LNCAP (cell line): Measurements from ENCODE around the gene KIFC1.

Source experiments
- CTCF ChIP-seq: fragments of 450-650 bp; IDR thresholded peaks from 2 replicates; pipeline ENCODE4 v1.5.1; 2017; ENCODE audit warnings: mild to moderate bottlenecking

Gene KIFC1, protein sequence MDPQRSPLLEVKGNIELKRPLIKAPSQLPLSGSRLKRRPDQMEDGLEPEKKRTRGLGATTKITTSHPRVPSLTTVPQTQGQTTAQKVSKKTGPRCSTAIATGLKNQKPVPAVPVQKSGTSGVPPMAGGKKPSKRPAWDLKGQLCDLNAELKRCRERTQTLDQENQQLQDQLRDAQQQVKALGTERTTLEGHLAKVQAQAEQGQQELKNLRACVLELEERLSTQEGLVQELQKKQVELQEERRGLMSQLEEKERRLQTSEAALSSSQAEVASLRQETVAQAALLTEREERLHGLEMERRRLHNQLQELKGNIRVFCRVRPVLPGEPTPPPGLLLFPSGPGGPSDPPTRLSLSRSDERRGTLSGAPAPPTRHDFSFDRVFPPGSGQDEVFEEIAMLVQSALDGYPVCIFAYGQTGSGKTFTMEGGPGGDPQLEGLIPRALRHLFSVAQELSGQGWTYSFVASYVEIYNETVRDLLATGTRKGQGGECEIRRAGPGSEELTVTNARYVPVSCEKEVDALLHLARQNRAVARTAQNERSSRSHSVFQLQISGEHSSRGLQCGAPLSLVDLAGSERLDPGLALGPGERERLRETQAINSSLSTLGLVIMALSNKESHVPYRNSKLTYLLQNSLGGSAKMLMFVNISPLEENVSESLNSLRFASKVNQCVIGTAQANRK

GRCh38 chr6:33391278-33391921, at the start of gene KIFC1:
Gene KIFC1 (plus strand): TSS chr6:33391823. CDS start chr6:33391986, 163 bp downstream.
- peak; percentile 90 for TF ChIP-seq CTCF

- no peak for TF ChIP-seq CTCF
These were observed 47.5 kb upstream of the KIFC1 start for GRCh38 chr6:33343953-33344611.

GRCh38 chr6:33344701-33345697, 46.6 kb upstream of the KIFC1 start:
- TF ChIP-seq CTCF: peak; percentile 44; the same call in 1 of the 2 replicates

DNA sequence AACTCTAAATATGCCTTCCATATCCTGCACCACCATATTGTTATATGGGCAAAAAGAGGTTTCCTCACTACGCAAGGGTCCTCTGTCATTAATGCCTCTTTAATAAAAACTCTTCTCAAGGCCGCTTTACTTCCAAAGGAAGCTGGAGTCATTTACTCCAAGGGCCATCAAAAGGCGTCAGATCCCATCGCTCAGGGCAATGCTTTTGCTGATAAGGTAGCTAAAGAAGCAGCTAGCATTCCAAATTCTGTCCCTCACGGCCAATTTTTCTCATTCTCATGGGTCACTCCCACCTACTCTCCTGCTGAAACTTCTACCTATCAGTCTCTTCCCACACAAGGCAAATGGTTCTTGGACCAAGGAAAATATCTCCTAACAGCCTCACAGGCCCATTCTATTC, 43.8 kb upstream of the KIFC1 start:
- no peak for TF ChIP-seq CTCF

DNA sequence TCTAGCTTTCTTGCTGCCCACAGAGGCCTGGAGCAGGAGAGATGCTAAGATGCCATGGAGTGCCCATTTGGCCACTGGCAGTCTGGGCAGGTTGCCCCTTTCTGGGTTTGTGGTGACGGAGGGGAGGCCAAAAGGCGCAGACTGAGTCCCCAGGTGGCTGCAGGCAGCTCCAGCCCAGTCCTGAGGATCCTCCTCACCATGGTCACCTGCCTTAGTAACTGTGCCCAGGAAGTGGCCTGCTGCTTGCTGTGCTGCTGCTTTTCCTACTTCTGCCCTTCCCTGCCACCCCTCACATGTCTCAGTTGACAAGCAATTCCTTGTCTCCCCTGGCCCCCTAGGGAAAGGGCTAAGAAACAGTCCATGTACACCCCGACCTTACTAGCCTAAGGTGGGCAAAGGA, 35.3 kb upstream of the KIFC1 start:
- TF ChIP-seq CTCF: no peak

DNA sequence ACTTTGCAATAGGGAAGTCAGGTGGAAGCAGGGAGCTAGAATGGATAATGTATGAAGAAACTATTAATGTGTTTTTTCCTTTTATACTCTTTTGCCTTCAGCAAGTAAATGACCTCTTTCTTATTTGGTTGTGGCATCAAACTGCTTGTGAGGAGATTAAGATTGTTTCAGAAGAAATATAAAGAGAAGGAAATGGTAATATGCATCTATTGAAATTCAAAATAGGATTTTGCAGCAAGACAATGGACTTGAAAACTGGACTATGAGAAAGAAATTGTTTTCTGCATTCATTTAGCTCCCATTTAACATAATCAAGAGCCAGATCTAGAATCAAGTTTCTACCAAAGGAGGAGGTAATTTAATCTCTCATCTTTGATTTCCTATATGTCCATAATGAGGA, 32.3 kb upstream of the KIFC1 start:
- no peak for TF ChIP-seq CTCF
